NT2/D1 (cell line): Measurements from ENCODE around the gene SUV39H1.

Experiments
- DNase-seq: peaks from one replicate; pipeline ENCODE4 v3.0.0-alpha.2; 2011; ENCODE audit warnings: low read depth, low spot score
- H3K27me3 ChIP-seq: 2 replicates; pipeline ENCODE4 v1.6.0; 2011; ENCODE audit warnings: mild to moderate bottlenecking; ENCODE audit not compliant: insufficient read length, insufficient read depth
- H3K36me3 ChIP-seq: 2 replicates; pipeline ENCODE4 v1.6.1; 2011; ENCODE audit warnings: mild to moderate bottlenecking, low read length, mixed read lengths; ENCODE audit not compliant: insufficient read depth, insufficient read length
- H3K4me1 ChIP-seq: 2 replicates; pipeline ENCODE4 v1.5.1; 2011; ENCODE audit not compliant: insufficient read depth, insufficient read length
- H3K4me3 ChIP-seq: 2 replicates; pipeline ENCODE4 v1.5.1; 2011; ENCODE audit warnings: low read depth; ENCODE audit not compliant: insufficient read length
- H3K9ac ChIP-seq: 2 replicates; pipeline ENCODE4 v1.6.0; 2011; ENCODE audit warnings: low read depth; ENCODE audit not compliant: insufficient read length
- H3K9me3 ChIP-seq: 2 replicates; pipeline ENCODE4 v1.5.1; 2011; ENCODE audit warnings: mild to moderate bottlenecking, low read length; ENCODE audit not compliant: insufficient read depth
- SUZ12 ChIP-seq: IDR thresholded peaks from 2 replicates; pipeline ENCODE4 v1.6.1; 2011; ENCODE audit not compliant: insufficient read length, insufficient read depth; ENCODE audit errors: extremely low read depth
- YY1 ChIP-seq: IDR thresholded peaks from 2 replicates; pipeline ENCODE4 v1.6.1; 2011; ENCODE audit not compliant: insufficient read length, insufficient read depth
- ZNF274 ChIP-seq: IDR thresholded peaks from 2 replicates; pipeline ENCODE4 v1.6.1; 2011; ENCODE audit warnings: mild to moderate bottlenecking, low read depth, low read length

The SUV39H1 gene

DNA sequence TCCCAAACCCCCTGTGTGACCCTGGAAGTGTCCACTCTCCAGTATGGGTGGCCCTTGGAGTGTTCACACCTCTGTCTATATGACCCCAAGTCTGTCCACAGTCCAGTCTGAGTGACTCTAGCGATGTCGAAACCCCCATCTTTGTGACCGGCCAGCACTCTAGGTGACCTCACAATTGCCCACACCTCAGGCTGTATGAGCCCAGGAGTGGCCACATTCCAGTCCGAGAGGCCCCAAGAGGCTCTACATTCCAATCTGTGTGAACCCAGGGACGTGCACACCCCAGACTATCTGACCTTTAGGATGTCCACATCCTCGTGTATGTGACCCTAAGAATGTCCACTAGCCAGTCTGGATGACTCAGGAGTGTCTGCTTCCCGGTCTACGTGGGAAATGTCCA is 57.7 kb downstream of the SUV39H1 start:
- no peak for TF ChIP-seq SUZ12
- TF ChIP-seq YY1: no peak
- no peak for TF ChIP-seq ZNF274
- DNase-seq: no peak
- no peak overlapping the region for H3K9ac ChIP-seq
- peaks cover 10% of the 10 kb centered on the region for H3K4me1 ChIP-seq
- H3K36me3 ChIP-seq: no peaks in the 10 kb centered on the region
- no peaks in the 10 kb centered on the region for H3K27me3 ChIP-seq
- H3K4me3 ChIP-seq: no peak overlapping the region
- no peaks in the 10 kb centered on the region for H3K9me3 ChIP-seq
